HEK293 (cell line): Measurements from ENCODE around the gene RHD.

Experiments used
- EGR2 ChIP-seq: fragments of 450-650 bp; formaldehyde crosslinking; IDR thresholded peaks from 2 replicates; pipeline ENCODE4 v1.5.1; 2016; ENCODE audit warnings: low read depth, missing biosample characterization, missing genetic modification characterization
- GFI1B ChIP-seq: fragments of 450-650 bp; formaldehyde crosslinking; IDR thresholded peaks from 2 replicates; pipeline ENCODE4 v1.5.1; 2016; ENCODE audit warnings: missing biosample characterization, missing genetic modification characterization
- HOXD13 ChIP-seq: sonication (generic); formaldehyde crosslinking; IDR thresholded peaks from 2 replicates; pipeline ENCODE4 v1.8.0; 2022; ENCODE audit warnings: missing genetic modification reagents, borderline replicate concordance
- INSM2 ChIP-seq: fragments of 450-650 bp; formaldehyde crosslinking; IDR thresholded peaks from 2 replicates; pipeline ENCODE4 v1.5.1; 2016; ENCODE audit warnings: missing biosample characterization, missing genetic modification characterization
- KLF16 ChIP-seq: fragments of 450-650 bp; formaldehyde crosslinking; IDR thresholded peaks from 2 replicates; pipeline ENCODE4 v1.5.1; 2017; ENCODE audit warnings: missing biosample characterization, missing genetic modification characterization
- PATZ1 ChIP-seq: fragments of 450-650 bp; formaldehyde crosslinking; IDR thresholded peaks from 2 replicates; pipeline ENCODE4 v1.5.1; 2016; ENCODE audit warnings: missing biosample characterization, missing genetic modification characterization
- RBAK ChIP-seq: fragments of 450-650 bp; formaldehyde crosslinking; IDR thresholded peaks from 2 replicates; pipeline ENCODE4 v1.5.1; 2016; ENCODE audit warnings: missing biosample characterization, missing genetic modification characterization
- SCRT2 ChIP-seq: fragments of 450-650 bp; formaldehyde crosslinking; IDR thresholded peaks from 2 replicates; pipeline ENCODE4 v1.5.1; 2016; ENCODE audit warnings: missing biosample characterization, missing genetic modification characterization
- TCF7L2 ChIP-seq: IDR thresholded peaks from 2 replicates; pipeline ENCODE4 v1.6.1; 2011; ENCODE audit warnings: low read depth, mild to moderate bottlenecking, inconsistent platforms, low read length, moderate library complexity, borderline replicate concordance
- YY1 ChIP-seq: fragments of 450-650 bp; formaldehyde crosslinking; IDR thresholded peaks from 2 replicates; pipeline ENCODE4 v1.5.1; 2018; ENCODE audit warnings: missing biosample characterization, missing genetic modification characterization
- ZFP41 ChIP-seq: fragments of 450-650 bp; formaldehyde crosslinking; IDR thresholded peaks from 2 replicates; pipeline ENCODE4 v1.5.1; 2016; ENCODE audit warnings: missing biosample characterization, missing genetic modification characterization, borderline replicate concordance
- ZNF121 ChIP-seq: fragments of 450-650 bp; formaldehyde crosslinking; IDR thresholded peaks from 2 replicates; pipeline ENCODE4 v1.5.1; 2016; ENCODE audit warnings: missing biosample characterization, missing genetic modification characterization
- ZNF157 ChIP-seq: fragments of 450-650 bp; formaldehyde crosslinking; IDR thresholded peaks from 2 replicates; pipeline ENCODE4 v1.5.1; 2016; ENCODE audit warnings: missing biosample characterization, missing genetic modification characterization
- ZNF248 ChIP-seq: fragments of 450-650 bp; formaldehyde crosslinking; IDR thresholded peaks from 2 replicates; pipeline ENCODE4 v1.5.1; 2017; ENCODE audit warnings: missing biosample characterization, missing genetic modification characterization
- ZNF341 ChIP-seq: fragments of 450-650 bp; formaldehyde crosslinking; IDR thresholded peaks from 2 replicates; pipeline ENCODE4; 2016; ENCODE audit warnings: low read depth, missing biosample characterization, missing genetic modification characterization
- ZNF48 ChIP-seq: fragments of 450-650 bp; formaldehyde crosslinking; IDR thresholded peaks from 2 replicates; pipeline ENCODE4 v1.5.1; 2016; ENCODE audit warnings: missing biosample characterization, missing genetic modification characterization
- ZNF488 ChIP-seq: fragments of 450-650 bp; formaldehyde crosslinking; IDR thresholded peaks from 2 replicates; pipeline ENCODE4 v1.5.1; 2016; ENCODE audit warnings: missing biosample characterization, missing genetic modification characterization
- ZNF610 ChIP-seq: fragments of 450-650 bp; formaldehyde crosslinking; IDR thresholded peaks from 2 replicates; pipeline ENCODE4 v1.5.1; 2016; ENCODE audit warnings: missing biosample characterization, missing genetic modification characterization, borderline replicate concordance
- ZNF658 ChIP-seq: fragments of 450-650 bp; formaldehyde crosslinking; IDR thresholded peaks from 2 replicates; pipeline ENCODE4; 2016; ENCODE audit warnings: missing biosample characterization, missing genetic modification characterization
- ZNF660 ChIP-seq: fragments of 450-650 bp; IDR thresholded peaks from 2 replicates; pipeline ENCODE4 v1.5.1; 2018; ENCODE audit warnings: missing biosample characterization, mild to moderate bottlenecking, missing genetic modification characterization
- ZNF670 ChIP-seq: fragments of 450-650 bp; formaldehyde crosslinking; IDR thresholded peaks from 2 replicates; pipeline ENCODE4 v1.5.1; 2016; ENCODE audit warnings: missing biosample characterization, missing genetic modification characterization, low read depth
- TF ChIP-seq, protein P1 (sequence below): fragments of 450-650 bp; formaldehyde crosslinking; IDR thresholded peaks from 2 replicates; pipeline ENCODE4 v1.5.1; 2016; ENCODE audit warnings: missing biosample characterization, missing genetic modification characterization
- TF ChIP-seq, protein P2 (sequence below): fragments of 450-650 bp; IDR thresholded peaks from 2 replicates; pipeline ENCODE4 v1.5.1; 2018; ENCODE audit warnings: missing biosample characterization, mild to moderate bottlenecking, missing genetic modification characterization
- TF ChIP-seq, protein P3 (sequence below): fragments of 450-650 bp; formaldehyde crosslinking; IDR thresholded peaks from 2 replicates; pipeline ENCODE4 v1.5.1; 2016; ENCODE audit warnings: missing biosample characterization, missing genetic modification characterization, low read depth
- TF ChIP-seq, protein P4 (sequence below): fragments of 450-650 bp; formaldehyde crosslinking; IDR thresholded peaks from 2 replicates; pipeline ENCODE4 v1.5.1; 2016; ENCODE audit warnings: missing biosample characterization, missing genetic modification characterization
- TF ChIP-seq, protein P5 (sequence below): fragments of 450-650 bp; formaldehyde crosslinking; IDR thresholded peaks from 2 replicates; pipeline ENCODE4 v1.5.1; 2017; ENCODE audit warnings: missing biosample characterization, missing genetic modification characterization

Gene RHD

DNA sequence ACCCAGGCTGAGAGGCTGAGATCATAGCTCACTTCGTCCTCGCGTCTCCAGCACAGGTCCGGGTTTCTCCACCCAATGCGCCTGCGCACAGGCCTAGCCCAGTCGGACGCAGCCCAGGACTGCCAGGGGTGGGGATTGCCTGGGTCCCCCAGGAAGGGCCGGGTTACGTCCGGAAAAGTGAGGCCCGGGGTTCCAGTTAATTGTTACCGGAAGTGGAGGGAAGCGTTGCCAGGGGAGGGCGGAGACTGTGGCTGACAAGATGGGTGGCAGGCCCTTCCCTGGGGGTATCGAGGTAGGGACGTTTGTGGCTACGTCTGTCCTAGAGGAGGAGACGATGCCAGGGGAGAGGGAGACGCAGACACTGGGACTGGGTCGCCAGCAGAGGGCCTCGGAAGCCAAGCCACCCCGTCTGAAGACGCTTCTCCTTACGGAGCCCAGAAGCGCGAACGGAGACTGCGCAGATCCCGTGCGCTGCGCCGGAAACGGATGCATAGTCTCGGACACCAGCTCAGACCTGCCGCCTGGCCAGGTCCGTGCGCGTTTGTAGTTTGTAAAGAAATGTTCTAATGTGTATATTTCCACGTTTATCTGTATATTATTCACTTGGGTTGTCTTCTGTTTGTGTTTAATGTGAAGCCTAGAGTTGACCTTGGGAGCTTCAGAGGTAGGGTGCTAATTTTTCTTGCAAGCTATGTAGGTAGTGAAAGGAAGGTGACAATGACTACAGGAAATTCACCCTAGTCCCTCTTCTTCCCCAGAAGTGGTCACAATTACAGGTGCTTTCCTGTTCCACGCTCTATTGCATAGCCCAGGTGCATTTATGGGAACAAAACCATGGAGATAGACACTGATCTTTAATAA, 32.4 kb upstream of the RHD start (continued):
- TF ChIP-seq, protein P1, sequence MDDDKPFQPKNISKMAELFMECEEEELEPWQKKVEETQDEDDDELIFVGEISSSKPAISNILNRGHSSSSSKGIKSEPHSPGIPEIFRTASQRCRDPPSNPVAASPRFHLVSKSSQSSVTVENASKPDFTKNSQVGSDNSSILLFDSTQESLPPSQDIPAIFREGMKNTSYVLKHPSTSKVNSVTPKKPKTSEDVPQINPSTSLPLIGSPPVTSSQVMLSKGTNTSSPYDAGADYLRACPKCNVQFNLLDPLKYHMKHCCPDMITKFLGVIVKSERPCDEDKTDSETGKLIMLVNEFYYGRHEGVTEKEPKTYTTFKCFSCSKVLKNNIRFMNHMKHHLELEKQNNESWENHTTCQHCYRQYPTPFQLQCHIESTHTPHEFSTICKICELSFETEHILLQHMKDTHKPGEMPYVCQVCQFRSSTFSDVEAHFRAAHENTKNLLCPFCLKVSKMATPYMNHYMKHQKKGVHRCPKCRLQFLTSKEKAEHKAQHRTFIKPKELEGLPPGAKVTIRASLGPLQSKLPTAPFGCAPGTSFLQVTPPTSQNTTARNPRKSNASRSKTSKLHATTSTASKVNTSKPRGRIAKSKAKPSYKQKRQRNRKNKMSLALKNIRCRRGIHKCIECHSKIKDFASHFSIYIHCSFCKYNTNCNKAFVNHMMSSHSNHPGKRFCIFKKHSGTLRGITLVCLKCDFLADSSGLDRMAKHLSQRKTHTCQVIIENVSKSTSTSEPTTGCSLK: no peak
- no peak for TF ChIP-seq ZNF488
- TF ChIP-seq, protein P2, sequence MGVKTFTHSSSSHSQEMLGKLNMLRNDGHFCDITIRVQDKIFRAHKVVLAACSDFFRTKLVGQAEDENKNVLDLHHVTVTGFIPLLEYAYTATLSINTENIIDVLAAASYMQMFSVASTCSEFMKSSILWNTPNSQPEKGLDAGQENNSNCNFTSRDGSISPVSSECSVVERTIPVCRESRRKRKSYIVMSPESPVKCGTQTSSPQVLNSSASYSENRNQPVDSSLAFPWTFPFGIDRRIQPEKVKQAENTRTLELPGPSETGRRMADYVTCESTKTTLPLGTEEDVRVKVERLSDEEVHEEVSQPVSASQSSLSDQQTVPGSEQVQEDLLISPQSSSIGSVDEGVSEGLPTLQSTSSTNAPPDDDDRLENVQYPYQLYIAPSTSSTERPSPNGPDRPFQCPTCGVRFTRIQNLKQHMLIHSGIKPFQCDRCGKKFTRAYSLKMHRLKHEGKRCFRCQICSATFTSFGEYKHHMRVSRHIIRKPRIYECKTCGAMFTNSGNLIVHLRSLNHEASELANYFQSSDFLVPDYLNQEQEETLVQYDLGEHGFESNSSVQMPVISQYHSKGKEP (tag by site-specific recombination): no peak
- peak; percentile 43; the same call in 1 of the 2 replicates for TF ChIP-seq ZNF660
- TF ChIP-seq, protein P3, sequence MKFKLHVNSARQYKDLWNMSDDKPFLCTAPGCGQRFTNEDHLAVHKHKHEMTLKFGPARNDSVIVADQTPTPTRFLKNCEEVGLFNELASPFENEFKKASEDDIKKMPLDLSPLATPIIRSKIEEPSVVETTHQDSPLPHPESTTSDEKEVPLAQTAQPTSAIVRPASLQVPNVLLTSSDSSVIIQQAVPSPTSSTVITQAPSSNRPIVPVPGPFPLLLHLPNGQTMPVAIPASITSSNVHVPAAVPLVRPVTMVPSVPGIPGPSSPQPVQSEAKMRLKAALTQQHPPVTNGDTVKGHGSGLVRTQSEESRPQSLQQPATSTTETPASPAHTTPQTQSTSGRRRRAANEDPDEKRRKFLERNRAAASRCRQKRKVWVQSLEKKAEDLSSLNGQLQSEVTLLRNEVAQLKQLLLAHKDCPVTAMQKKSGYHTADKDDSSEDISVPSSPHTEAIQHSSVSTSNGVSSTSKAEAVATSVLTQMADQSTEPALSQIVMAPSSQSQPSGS (tag by site-specific recombination): no peak
- no peak for TF ChIP-seq EGR2 (tag by site-specific recombination)
- TF ChIP-seq ZNF670 (tag by site-specific recombination): no peak
- no peak for TF ChIP-seq RBAK (tag by site-specific recombination)
- TF ChIP-seq ZNF248: no peak
- TF ChIP-seq ZNF121 (tag by site-specific recombination): no peak
- no peak for TF ChIP-seq GFI1B (tag by site-specific recombination)
- TF ChIP-seq, protein P4, sequence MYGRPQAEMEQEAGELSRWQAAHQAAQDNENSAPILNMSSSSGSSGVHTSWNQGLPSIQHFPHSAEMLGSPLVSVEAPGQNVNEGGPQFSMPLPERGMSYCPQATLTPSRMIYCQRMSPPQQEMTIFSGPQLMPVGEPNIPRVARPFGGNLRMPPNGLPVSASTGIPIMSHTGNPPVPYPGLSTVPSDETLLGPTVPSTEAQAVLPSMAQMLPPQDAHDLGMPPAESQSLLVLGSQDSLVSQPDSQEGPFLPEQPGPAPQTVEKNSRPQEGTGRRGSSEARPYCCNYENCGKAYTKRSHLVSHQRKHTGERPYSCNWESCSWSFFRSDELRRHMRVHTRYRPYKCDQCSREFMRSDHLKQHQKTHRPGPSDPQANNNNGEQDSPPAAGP (tag by site-specific recombination): peak; percentile 83
- TF ChIP-seq ZNF610 (tag by site-specific recombination): no peak; the same call in 1 of the 2 replicates
- TF ChIP-seq, protein P5, sequence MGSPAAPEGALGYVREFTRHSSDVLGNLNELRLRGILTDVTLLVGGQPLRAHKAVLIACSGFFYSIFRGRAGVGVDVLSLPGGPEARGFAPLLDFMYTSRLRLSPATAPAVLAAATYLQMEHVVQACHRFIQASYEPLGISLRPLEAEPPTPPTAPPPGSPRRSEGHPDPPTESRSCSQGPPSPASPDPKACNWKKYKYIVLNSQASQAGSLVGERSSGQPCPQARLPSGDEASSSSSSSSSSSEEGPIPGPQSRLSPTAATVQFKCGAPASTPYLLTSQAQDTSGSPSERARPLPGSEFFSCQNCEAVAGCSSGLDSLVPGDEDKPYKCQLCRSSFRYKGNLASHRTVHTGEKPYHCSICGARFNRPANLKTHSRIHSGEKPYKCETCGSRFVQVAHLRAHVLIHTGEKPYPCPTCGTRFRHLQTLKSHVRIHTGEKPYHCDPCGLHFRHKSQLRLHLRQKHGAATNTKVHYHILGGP (tag by site-specific recombination): no peak
- TF ChIP-seq ZFP41 (tag by site-specific recombination): no peak
- TF ChIP-seq ZNF341 (tag by site-specific recombination): peak; percentile 70; the same call in 1 of the 2 replicates
- no peak for TF ChIP-seq ZNF157 (tag by site-specific recombination)
- no peak for TF ChIP-seq SCRT2 (tag by site-specific recombination)
- TF ChIP-seq ZNF48 (tag by site-specific recombination): no peak
- no peak for TF ChIP-seq ZNF658 (tag by site-specific recombination)
- no peak for TF ChIP-seq HOXD13 (CRISPR knock-in tag)
- no peak for TF ChIP-seq TCF7L2
- TF ChIP-seq YY1 (tag by site-specific recombination): no peak
- no peak for TF ChIP-seq INSM2 (tag by site-specific recombination)
- peak; percentile 99 for TF ChIP-seq PATZ1
- 0 out of 2 replicates have a peak, but pooled peaks have one; percentile 70 for TF ChIP-seq KLF16
